ENCODE measurements around the gene R3HDM2. TPM values are rescaled to one million over a fixed set of nuclear protein-coding genes. Genes with fewer than 3 reads are reported as not detected.
"Not testable (repeated sequence)": the region's sequence is repeated elsewhere in the genome, so short reads cannot be mapped to it uniquely, and the experiment has no call there.

The R3HDM2 gene
- total RNA-seq, 3 donors from 2014 or later, result 31.6 to 43.0 (median 35.7) TPM

DNA sequence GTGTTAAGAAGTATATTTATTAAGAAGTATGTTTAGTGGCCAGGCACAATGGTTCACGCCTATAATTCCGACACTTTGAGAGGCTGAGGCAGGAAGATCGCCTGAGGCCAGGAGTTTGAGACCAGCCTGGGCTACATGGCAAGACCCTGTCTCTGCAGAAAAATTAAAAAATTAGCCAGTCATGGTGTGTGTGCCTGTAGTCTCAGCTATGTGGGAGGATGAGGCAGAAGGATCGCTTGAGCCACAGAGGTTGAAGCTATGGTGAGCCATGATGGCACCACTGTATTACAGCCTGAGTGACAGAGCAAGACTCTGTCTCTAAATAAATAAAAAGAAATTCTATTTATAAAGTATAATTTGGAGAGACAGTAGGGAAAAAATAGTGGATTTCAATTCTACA lies 20.3 kb downstream of the R3HDM2 start:
- intact Hi-C loops (cut with DNase I; ENCODE audit: low total_unique reads), result no loop called here
- H3K4me1 ChIP-seq, result no peaks in the 10 kb centered on the region

DNA sequence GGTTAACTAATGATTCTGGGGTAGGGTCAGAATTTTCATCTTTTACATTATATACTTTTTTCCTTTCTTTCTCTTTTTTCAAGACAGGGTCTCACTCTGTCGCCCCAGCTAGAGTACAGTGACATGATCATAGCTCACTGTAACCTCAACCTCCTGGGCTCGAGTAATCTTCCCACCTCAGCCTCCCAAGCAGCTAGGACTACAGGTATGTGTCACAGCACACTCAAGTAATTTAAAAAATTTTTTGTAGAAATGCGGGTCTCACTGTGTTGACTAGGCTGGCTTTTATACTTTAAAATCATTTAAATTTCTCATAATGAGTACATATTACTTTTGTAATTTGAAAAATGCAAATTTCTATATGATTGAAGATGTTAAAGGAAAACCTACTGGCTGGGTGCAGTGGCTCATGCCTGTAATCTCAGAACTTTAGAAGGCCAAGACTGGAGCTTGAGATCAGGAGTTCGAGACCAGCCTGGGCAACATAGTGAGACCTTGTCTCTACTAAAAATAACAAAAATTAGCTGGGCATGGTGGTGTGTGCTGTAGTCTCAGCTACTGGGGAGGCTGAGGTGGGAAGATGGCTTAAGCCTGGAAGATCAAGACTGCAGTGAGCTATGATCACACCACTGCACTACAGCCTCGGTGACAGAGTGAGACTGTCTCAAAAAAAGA lies 25.7 kb downstream of the R3HDM2 start:
- Histone ChIP-seq H3K4me3 (no peak overlapping the region), H3K36me3 (no peaks in the 10 kb centered on the region), H3K4me1 (no peaks in the 10 kb centered on the region), H3K9me3 (no peaks in the 10 kb centered on the region), H3K27me3 (no peaks in the 10 kb centered on the region), H3K27ac (no peak overlapping the region)
- no peak for TF ChIP-seq POLR2AphosphoS5 (IDR thresholded peaks at IDR 0.05)
- no peak for TF ChIP-seq POLR2A (IDR thresholded peaks at IDR 0.05)
- TF ChIP-seq, protein P1, sequence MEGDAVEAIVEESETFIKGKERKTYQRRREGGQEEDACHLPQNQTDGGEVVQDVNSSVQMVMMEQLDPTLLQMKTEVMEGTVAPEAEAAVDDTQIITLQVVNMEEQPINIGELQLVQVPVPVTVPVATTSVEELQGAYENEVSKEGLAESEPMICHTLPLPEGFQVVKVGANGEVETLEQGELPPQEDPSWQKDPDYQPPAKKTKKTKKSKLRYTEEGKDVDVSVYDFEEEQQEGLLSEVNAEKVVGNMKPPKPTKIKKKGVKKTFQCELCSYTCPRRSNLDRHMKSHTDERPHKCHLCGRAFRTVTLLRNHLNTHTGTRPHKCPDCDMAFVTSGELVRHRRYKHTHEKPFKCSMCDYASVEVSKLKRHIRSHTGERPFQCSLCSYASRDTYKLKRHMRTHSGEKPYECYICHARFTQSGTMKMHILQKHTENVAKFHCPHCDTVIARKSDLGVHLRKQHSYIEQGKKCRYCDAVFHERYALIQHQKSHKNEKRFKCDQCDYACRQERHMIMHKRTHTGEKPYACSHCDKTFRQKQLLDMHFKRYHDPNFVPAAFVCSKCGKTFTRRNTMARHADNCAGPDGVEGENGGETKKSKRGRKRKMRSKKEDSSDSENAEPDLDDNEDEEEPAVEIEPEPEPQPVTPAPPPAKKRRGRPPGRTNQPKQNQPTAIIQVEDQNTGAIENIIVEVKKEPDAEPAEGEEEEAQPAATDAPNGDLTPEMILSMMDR (IDR thresholded peaks at IDR 0.05), result no peak
- no peak for DNase-seq (ENCODE audit: low spot score in 2 of 2)
- intact Hi-C loops (cut with DNase I; ENCODE audit: low total_unique reads), result no loop called here

More for the DNA sequence above, 20.3 kb downstream of the R3HDM2 start:
- Histone ChIP-seq H3K36me3 (no peaks in the 10 kb centered on the region), H3K9me3 (no peaks in the 10 kb centered on the region), H3K4me3 (no peak overlapping the region), H3K27me3 (no peaks in the 10 kb centered on the region), H3K27ac (no peak overlapping the region)
- DNase-seq (ENCODE audit: low spot score in 2 of 2), result no peak
- no peak for TF ChIP-seq POLR2AphosphoS5 (IDR thresholded peaks at IDR 0.05)
- no peak for TF ChIP-seq POLR2A (IDR thresholded peaks at IDR 0.05)
- TF ChIP-seq, protein P1 (IDR thresholded peaks at IDR 0.05), result no peak

DNA sequence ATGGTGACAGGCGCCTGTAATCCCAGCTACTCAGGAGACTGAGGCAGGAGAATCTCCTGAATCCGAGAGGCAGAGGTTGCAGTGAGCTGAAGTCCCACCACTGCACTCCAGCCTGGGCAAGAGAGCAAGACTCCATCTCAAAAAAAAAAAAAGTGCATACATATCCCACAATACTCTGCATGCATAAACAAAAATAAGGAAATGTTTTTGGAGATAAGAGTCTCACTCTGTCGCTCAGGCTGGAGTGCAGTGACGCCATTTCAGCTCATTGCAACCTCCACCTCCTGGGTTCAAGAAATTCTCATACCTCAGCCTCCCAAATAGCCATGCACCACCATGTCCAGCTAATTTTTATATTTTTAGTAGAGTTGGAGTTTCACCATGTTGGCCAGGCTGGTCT lies 28.7 kb downstream of the R3HDM2 start:
- H3K27me3 ChIP-seq; intact Hi-C loops (cut with DNase I; ENCODE audit: low total_unique reads); H3K27ac ChIP-seq; H3K36me3 ChIP-seq; DNase-seq (ENCODE audit: low spot score in 2 of 2); H3K4me1 ChIP-seq; H3K9me3 ChIP-seq; H3K4me3 ChIP-seq: not testable (repeated sequence)

DNA sequence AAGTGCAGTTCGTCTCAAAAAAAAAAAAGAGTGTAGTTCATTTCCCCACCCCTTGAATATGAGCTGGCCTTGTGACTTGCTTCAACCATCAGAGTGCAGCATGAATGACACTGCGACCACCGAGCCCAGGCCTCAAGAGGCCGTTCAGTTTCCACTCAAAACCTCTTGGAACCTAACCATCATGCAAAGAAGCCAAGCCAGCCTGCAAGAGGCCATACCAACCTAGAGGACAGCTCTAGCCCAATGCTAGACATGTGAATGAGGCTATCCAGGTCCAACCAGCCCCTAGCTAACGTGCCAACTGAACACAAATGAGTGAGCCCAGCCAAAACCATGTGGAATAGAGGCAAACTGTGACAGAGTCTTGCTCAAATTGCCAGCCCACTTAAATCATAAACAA lies 29.7 kb downstream of the R3HDM2 start:
- no peak overlapping the region for H3K27ac ChIP-seq
- H3K9me3 ChIP-seq, result no peaks in the 10 kb centered on the region
- intact Hi-C loops (cut with DNase I; ENCODE audit: low total_unique reads), result no loop called here
- H3K27me3 ChIP-seq, result no peaks in the 10 kb centered on the region
- no peak overlapping the region for H3K4me3 ChIP-seq
- DNase-seq (ENCODE audit: low spot score in 2 of 2), result no peak
- no peaks in the 10 kb centered on the region for H3K36me3 ChIP-seq
- TF ChIP-seq, protein P1 (IDR thresholded peaks at IDR 0.05), result no peak
- no peak for TF ChIP-seq POLR2AphosphoS5 (IDR thresholded peaks at IDR 0.05)
- no peak for TF ChIP-seq POLR2A (IDR thresholded peaks at IDR 0.05)
- no peaks in the 10 kb centered on the region for H3K4me1 ChIP-seq

DNA sequence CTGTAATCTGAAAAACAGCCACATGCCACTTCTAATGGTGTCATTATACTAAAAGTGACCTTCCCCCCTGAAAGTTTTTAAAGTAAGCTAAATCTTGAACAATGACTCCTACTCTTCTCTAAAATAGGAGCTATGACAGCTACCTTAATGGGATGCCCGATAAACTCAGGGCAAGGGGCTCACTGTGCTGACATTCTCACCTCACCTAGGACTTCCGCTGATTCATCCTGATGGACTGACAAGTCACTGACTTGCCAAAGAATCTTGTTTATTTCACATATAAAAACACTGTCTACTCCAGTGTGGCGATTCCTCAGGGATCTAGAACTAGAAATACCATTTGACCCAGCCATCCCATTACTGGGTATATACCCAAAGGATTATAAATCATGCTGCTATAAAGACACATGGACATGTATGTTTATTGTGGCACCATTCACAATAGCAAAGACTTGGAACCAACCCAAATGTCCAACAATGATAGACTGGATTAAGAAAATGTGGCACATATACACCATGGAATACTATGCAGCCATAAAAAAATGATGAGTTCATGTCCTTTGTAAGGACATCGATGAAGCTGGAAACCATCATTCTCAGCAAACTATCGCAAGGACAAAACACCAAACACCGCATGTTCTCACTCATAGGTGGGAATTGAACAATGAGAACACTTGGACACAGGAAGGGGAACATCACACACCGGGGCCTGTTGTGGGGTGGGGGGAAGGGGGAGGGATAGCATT lies 31.0 kb downstream of the R3HDM2 start:
- H3K4me1 ChIP-seq; H3K27me3 ChIP-seq; H3K27ac ChIP-seq; H3K9me3 ChIP-seq; H3K4me3 ChIP-seq; intact Hi-C loops (cut with DNase I; ENCODE audit: low total_unique reads); DNase-seq (ENCODE audit: low spot score in 2 of 2); H3K36me3 ChIP-seq: not testable (repeated sequence)

DNA sequence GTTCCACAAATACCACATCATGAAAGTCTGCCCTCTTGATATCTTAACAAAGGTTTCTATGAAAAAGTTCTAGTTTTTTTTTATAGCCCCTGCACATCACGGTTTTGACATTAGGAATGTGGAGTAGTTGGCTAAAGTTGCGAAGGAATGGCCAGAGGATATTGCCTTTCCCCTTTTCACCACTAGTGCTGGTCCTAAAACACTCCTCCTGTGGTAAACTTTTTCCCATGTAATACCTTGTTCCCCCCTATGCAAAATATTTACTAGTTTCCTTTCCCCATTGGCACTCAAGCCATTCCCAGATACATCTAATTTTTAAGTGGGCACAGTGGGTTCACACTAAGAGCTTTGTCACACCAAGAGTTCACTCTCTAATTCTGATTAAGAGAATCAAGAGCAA lies 33.4 kb downstream of the R3HDM2 start:
- no peak for DNase-seq (ENCODE audit: low spot score in 2 of 2)
- no peak overlapping the region for H3K27ac ChIP-seq
- H3K27me3 ChIP-seq, result no peaks in the 10 kb centered on the region
- intact Hi-C loops (cut with DNase I; ENCODE audit: low total_unique reads), result no loop called here
- TF ChIP-seq POLR2A (IDR thresholded peaks at IDR 0.05), result no peak
- no peak for TF ChIP-seq POLR2AphosphoS5 (IDR thresholded peaks at IDR 0.05)
- TF ChIP-seq, protein P1 (IDR thresholded peaks at IDR 0.05), result no peak
- H3K4me1 ChIP-seq, result no peaks in the 10 kb centered on the region
- no peak overlapping the region for H3K4me3 ChIP-seq
- no peaks in the 10 kb centered on the region for H3K9me3 ChIP-seq
- H3K36me3 ChIP-seq, result no peaks in the 10 kb centered on the region

Measured in breast epithelium (tissue), 4 donors.